ENCODE data around the gene APLN. TPM values are rescaled to one million over a fixed set of nuclear protein-coding genes. Genes with fewer than 3 reads are reported as not detected.

APLN gene
- polyA plus RNA-seq, 2 donors, result 0.22 to 0.31 TPM

DNA sequence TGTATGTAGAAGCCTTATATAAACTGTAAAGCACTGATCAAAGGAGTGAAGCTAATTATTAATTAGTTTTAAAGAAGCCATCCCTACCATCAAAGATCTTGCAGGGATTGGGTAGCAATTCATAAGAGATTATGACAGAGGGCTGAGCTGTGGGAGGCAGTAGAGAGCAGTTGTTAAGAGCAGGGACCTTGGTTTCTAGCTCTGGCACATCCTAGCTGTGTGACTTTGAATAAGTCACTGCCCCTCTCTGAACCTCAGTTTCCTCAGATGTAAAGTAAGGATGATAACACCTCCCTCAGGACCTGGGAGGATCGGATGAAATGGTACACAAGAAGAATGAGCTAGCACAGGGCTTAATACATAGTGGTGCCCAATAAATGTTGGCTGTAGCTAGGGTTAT lies 45.4 kb downstream of the APLN start:
- WGBS, 2 donors, result 76 to 86% methylated on average over 1 of the region's 1 CpG
- Histone ChIP-seq H3K27me3 (ENCODE audit: control insufficient read depth in 1 of 2, insufficient read depth in 2 of 2, low read length in 2 of 2) (no peaks in the 10 kb centered on the region), H3K9me3 (ENCODE audit: control insufficient read depth in 2 of 2, insufficient read depth in 1 of 2, low read depth in 1 of 2, low read length in 1 of 2) (no peaks in the 10 kb centered on the region), H3K36me3 (ENCODE audit: control insufficient read depth in 2 of 2, insufficient read depth in 2 of 2, low read length in 1 of 2) (no peaks in the 10 kb centered on the region), H3K4me1 (ENCODE audit: control insufficient read depth in 2 of 2, insufficient read depth in 2 of 2, low read length in 1 of 2) (peaks cover 0 to under 1% of the 10 kb centered on the region in 2 donors), H3K4me3 (ENCODE audit: low read depth in 1 of 2, low read length in 2 of 2) (no peak overlapping the region), H3K27ac (ENCODE audit: low read depth in 2 of 2, low read length in 1 of 2) (no peak overlapping the region)

GRCh38 chrX:129608496-129608895 lies 46.3 kb downstream of the APLN start:
- WGBS, 2 donors, result 79 to 90% methylated on average over 3 of the region's 3 CpGs
- no peaks in the 10 kb centered on the region for H3K9me3 ChIP-seq (ENCODE audit: control insufficient read depth in 2 of 2, insufficient read depth in 1 of 2, low read depth in 1 of 2, low read length in 1 of 2)
- H3K4me1 ChIP-seq (ENCODE audit: control insufficient read depth in 2 of 2, insufficient read depth in 2 of 2, low read length in 1 of 2), result peaks cover 0 to 3% of the 10 kb centered on the region in 2 donors
- H3K36me3 ChIP-seq (ENCODE audit: control insufficient read depth in 2 of 2, insufficient read depth in 2 of 2, low read length in 1 of 2), result no peaks in the 10 kb centered on the region
- H3K27me3 ChIP-seq (ENCODE audit: control insufficient read depth in 1 of 2, insufficient read depth in 2 of 2, low read length in 2 of 2), result no peaks in the 10 kb centered on the region
- H3K27ac ChIP-seq (ENCODE audit: low read depth in 2 of 2, low read length in 1 of 2), result no peak overlapping the region
- H3K4me3 ChIP-seq (ENCODE audit: low read depth in 1 of 2, low read length in 2 of 2), result no peak overlapping the region

DNA sequence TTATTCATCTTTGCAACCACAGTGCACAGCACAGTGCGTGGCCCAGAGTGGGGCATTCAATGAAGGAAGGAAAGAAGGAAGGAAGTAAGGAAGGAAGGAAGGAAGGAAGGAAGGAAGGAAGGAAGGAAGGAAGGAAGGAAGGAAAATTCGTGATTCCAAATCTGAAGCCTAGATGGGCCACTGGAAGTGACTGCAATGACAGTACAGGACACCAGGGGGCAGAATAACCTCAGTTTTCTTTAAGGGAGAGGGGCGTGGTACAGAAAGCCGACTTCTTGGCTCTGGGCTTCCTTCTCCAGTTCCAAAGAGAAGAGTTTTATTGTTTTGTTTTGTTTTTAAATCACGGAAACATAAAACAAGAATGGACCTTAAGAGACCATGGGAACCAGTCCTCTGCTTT lies 47.8 kb downstream of the APLN start:
- H3K27me3 ChIP-seq (ENCODE audit: control insufficient read depth in 1 of 2, insufficient read depth in 2 of 2, low read length in 2 of 2), result no peaks in the 10 kb centered on the region
- no peak overlapping the region for H3K4me3 ChIP-seq (ENCODE audit: low read depth in 1 of 2, low read length in 2 of 2)
- H3K9me3 ChIP-seq (ENCODE audit: control insufficient read depth in 2 of 2, insufficient read depth in 1 of 2, low read depth in 1 of 2, low read length in 1 of 2), result no peaks in the 10 kb centered on the region
- peaks cover 0 to 3% of the 10 kb centered on the region in 2 donors for H3K4me1 ChIP-seq (ENCODE audit: control insufficient read depth in 2 of 2, insufficient read depth in 2 of 2, low read length in 1 of 2)
- WGBS, 2 donors, result 8 to 12% methylated on average over 5 of the region's 5 CpGs
- no peak overlapping the region for H3K27ac ChIP-seq (ENCODE audit: low read depth in 2 of 2, low read length in 1 of 2)
- no peaks in the 10 kb centered on the region for H3K36me3 ChIP-seq (ENCODE audit: control insufficient read depth in 2 of 2, insufficient read depth in 2 of 2, low read length in 1 of 2)

DNA sequence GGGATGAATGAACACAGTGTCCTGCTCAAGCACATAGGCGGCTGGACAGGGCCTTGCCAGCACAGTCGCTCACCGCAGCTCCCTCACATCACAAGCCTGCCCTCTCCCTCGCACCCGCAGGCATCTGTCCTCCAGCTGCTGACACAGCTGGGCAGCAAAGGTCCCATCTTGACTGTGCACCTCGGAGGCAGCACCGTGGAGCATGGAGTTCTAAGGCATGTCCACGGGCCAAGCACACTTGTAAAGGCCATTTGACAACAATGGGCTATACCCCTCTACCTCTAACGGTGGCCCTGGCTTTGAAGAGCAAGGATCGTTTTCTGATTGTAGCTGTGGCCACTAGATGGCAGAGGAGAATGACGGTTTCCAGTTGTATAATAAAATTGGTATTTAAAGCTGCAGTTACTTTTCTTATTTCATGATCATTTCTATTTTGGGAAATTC lies 53.8 kb downstream of the APLN start:
- no peaks in the 10 kb centered on the region for H3K27me3 ChIP-seq (ENCODE audit: control insufficient read depth in 1 of 2, insufficient read depth in 2 of 2, low read length in 2 of 2)
- H3K36me3 ChIP-seq (ENCODE audit: control insufficient read depth in 2 of 2, insufficient read depth in 2 of 2, low read length in 1 of 2), result no peaks in the 10 kb centered on the region
- no peaks in the 10 kb centered on the region for H3K9me3 ChIP-seq (ENCODE audit: control insufficient read depth in 2 of 2, insufficient read depth in 1 of 2, low read depth in 1 of 2, low read length in 1 of 2)
- peaks cover 0 to 3% of the 10 kb centered on the region in 2 donors for H3K4me1 ChIP-seq (ENCODE audit: control insufficient read depth in 2 of 2, insufficient read depth in 2 of 2, low read length in 1 of 2)
- no peak overlapping the region for H3K4me3 ChIP-seq (ENCODE audit: low read depth in 1 of 2, low read length in 2 of 2)
- 31 to 32% methylated on average over 11 of the region's 11 CpGs for WGBS, 2 donors
- H3K27ac ChIP-seq (ENCODE audit: low read depth in 2 of 2, low read length in 1 of 2), result no peak overlapping the region

DNA sequence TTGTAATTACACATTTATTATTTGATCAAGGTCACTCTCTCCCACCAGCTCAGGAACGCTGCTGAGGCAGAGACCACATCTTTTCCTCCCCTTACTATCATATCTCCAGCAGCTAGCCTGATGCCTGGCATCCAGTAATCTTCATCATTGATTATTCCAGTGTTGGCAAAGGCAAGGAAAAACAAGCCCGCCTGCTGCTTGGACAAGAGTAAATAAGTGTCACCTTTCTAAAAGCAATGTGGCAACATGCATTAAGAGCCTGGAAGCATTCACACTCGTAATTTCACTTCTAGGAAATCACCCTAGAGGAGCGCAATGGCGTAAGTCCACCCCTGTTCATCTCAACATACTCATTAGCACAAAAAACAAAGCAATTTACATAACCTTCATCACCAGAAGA lies 54.8 kb downstream of the APLN start:
- 78 to 84% methylated on average over 5 of the region's 5 CpGs for WGBS, 2 donors
- no peaks in the 10 kb centered on the region for H3K36me3 ChIP-seq (ENCODE audit: control insufficient read depth in 2 of 2, insufficient read depth in 2 of 2, low read length in 1 of 2)
- H3K4me1 ChIP-seq (ENCODE audit: control insufficient read depth in 2 of 2, insufficient read depth in 2 of 2, low read length in 1 of 2), result peaks cover 0 to 3% of the 10 kb centered on the region in 2 donors
- no peaks in the 10 kb centered on the region for H3K9me3 ChIP-seq (ENCODE audit: control insufficient read depth in 2 of 2, insufficient read depth in 1 of 2, low read depth in 1 of 2, low read length in 1 of 2)
- no peak overlapping the region for H3K4me3 ChIP-seq (ENCODE audit: low read depth in 1 of 2, low read length in 2 of 2)
- H3K27ac ChIP-seq (ENCODE audit: low read depth in 2 of 2, low read length in 1 of 2), result no peak overlapping the region
- H3K27me3 ChIP-seq (ENCODE audit: control insufficient read depth in 1 of 2, insufficient read depth in 2 of 2, low read length in 2 of 2), result no peaks in the 10 kb centered on the region

DNA sequence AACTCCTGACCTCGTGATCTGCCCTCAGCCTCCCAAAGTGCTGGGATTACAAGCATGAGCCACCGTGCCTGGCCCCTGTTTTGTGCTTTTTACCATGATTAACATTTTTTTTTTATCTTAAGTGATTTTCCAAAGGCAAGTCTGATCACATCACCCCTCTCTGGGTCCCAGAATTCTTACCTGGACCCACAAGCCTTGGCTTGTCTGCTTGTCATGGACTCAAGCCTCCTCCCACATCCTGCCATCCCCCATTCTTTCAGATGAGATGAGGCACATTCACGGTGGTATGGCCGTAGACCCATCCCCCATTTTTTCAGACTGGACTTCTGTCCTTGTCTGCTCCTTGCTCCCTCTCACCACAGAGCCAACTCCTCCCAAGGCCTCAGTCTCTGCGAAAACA lies 55.3 kb downstream of the APLN start:
- Histone ChIP-seq H3K27ac (ENCODE audit: low read depth in 2 of 2, low read length in 1 of 2) (no peak overlapping the region), H3K4me3 (ENCODE audit: low read depth in 1 of 2, low read length in 2 of 2) (no peak overlapping the region), H3K36me3 (ENCODE audit: control insufficient read depth in 2 of 2, insufficient read depth in 2 of 2, low read length in 1 of 2) (no peaks in the 10 kb centered on the region), H3K9me3 (ENCODE audit: control insufficient read depth in 2 of 2, insufficient read depth in 1 of 2, low read depth in 1 of 2, low read length in 1 of 2) (no peaks in the 10 kb centered on the region), H3K27me3 (ENCODE audit: control insufficient read depth in 1 of 2, insufficient read depth in 2 of 2, low read length in 2 of 2) (no peaks in the 10 kb centered on the region), H3K4me1 (ENCODE audit: control insufficient read depth in 2 of 2, insufficient read depth in 2 of 2, low read length in 1 of 2) (peaks cover 0 to 3% of the 10 kb centered on the region in 2 donors)
- WGBS, 2 donors, result 53 to 59% methylated on average over 5 of the region's 5 CpGs

GRCh38 chrX:129597905-129598304 lies 56.9 kb downstream of the APLN start:
- Histone ChIP-seq H3K27ac (ENCODE audit: low read depth in 2 of 2, low read length in 1 of 2) (no peak overlapping the region), H3K36me3 (ENCODE audit: control insufficient read depth in 2 of 2, insufficient read depth in 2 of 2, low read length in 1 of 2) (no peaks in the 10 kb centered on the region), H3K4me1 (ENCODE audit: control insufficient read depth in 2 of 2, insufficient read depth in 2 of 2, low read length in 1 of 2) (peaks cover 0 to 4% of the 10 kb centered on the region in 2 donors), H3K9me3 (ENCODE audit: control insufficient read depth in 2 of 2, insufficient read depth in 1 of 2, low read depth in 1 of 2, low read length in 1 of 2) (no peaks in the 10 kb centered on the region), H3K27me3 (ENCODE audit: control insufficient read depth in 1 of 2, insufficient read depth in 2 of 2, low read length in 2 of 2) (no peaks in the 10 kb centered on the region), H3K4me3 (ENCODE audit: low read depth in 1 of 2, low read length in 2 of 2) (no peak overlapping the region)
- 78 to 82% methylated on average over 5 of the region's 5 CpGs for WGBS, 2 donors

- no peaks in the 10 kb centered on the region for H3K27me3 ChIP-seq (ENCODE audit: control insufficient read depth in 1 of 2, insufficient read depth in 2 of 2, low read length in 2 of 2)
- no peaks in the 10 kb centered on the region for H3K36me3 ChIP-seq (ENCODE audit: control insufficient read depth in 2 of 2, insufficient read depth in 2 of 2, low read length in 1 of 2)
- WGBS, 2 donors, result 71 to 88% methylated on average over 5 of the region's 5 CpGs
- H3K9me3 ChIP-seq (ENCODE audit: control insufficient read depth in 2 of 2, insufficient read depth in 1 of 2, low read depth in 1 of 2, low read length in 1 of 2), result no peaks in the 10 kb centered on the region
- no peak overlapping the region for H3K27ac ChIP-seq (ENCODE audit: low read depth in 2 of 2, low read length in 1 of 2)
- peaks cover 0 to 5% of the 10 kb centered on the region in 2 donors for H3K4me1 ChIP-seq (ENCODE audit: control insufficient read depth in 2 of 2, insufficient read depth in 2 of 2, low read length in 1 of 2)
- no peak overlapping the region for H3K4me3 ChIP-seq (ENCODE audit: low read depth in 1 of 2, low read length in 2 of 2)
Observed at GRCh38 chrX:129596077-129596476, 58.7 kb downstream of the APLN start.

Other genes starting within 250 kb of the APLN start
- gene SMARCA1, start 131.5 kb downstream of the APLN start, polyA plus RNA-seq, result 1 to 10 TPM; 2.6 to 4.8 TPM
- 1 to 10 TPM; 6.4 to 7.5 TPM for gene OCRL, start 114.7 kb downstream of the APLN start, polyA plus RNA-seq
- under 1 TPM; 0.14 to 0.35 TPM for gene XPNPEP2, start 84.0 kb upstream of the APLN start, polyA plus RNA-seq
- gene SASH3, start 125.0 kb upstream of the APLN start, polyA plus RNA-seq, result 1 to 10 TPM; 2.1 to 2.8 TPM
- 1 to 10 TPM; 4.6 to 8.1 TPM for gene ZDHHC9, start 188.9 kb upstream of the APLN start, polyA plus RNA-seq

Data from esophagus (tissue), 2 donors.